Measurements from ENCODE around the gene TCAP.

Gene TCAP, protein sequence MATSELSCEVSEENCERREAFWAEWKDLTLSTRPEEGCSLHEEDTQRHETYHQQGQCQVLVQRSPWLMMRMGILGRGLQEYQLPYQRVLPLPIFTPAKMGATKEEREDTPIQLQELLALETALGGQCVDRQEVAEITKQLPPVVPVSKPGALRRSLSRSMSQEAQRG

DNA sequence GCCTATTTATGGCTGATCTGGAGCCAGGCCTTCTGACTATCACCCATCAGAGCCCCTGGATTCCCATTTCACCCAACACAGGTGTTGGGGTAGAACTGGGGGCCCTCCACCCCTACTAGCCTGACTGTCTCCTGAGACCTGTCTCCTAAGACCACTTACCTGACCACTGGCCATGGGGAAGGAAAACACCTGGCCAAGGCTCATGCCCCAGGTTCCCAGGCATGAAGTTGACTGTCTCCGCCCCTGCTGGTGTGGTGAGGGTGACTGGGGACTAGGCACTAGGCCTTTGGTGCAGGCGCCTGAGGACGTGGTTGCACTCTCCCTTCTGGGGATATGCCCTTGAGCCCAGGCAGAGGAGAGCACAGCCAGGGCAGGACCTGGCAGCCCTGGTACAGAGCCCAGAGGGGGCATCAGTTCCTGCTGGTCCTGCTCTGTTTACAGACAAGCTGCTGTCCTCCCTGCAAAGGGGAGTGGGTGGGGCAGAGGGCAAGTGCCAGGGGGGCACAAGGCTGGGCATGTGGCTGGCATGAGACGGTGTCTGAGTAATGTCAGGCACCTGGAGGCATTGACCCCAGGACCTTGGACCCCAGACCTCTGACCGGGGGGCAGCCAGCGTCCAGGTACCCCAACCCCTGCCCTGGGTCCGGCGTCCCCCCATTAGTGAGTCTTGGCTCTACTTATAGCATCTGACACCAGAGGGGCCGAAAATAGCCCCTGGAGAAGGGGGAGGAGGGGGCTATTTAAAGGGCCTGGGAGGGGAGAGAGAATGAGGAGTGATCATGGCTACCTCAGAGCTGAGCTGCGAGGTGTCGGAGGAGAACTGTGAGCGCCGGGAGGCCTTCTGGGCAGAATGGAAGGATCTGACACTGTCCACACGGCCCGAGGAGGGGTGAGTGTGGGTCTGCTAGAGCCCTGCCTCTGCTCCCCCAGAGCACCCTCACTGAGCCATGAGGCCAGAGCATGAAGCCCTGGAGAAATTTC, at the start of gene TCAP:
TCAP (plus strand) TSS at position 769 of the 981 bp plus-strand sequence; CDS start at position 780, 11 bp downstream.
- DNase-seq (ENCODE audit: low spot score) = no peak
- Mint-ChIP-seq H3K9me3 (no peaks in the 10 kb centered on the region), H3K4me1 (ENCODE audit: low read depth) (peaks cover 4% of the 10 kb centered on the region), H3K36me3 (ENCODE audit: low read depth) (peaks cover 11% of the 10 kb centered on the region), H3K4me3 (no peak within 1 kb of the TSS), H3K27me3 (ENCODE audit: low read depth) (peaks cover 26% of the 10 kb centered on the region), H3K27ac (peak within 1 kb of the TSS; percentile 45)

DNA sequence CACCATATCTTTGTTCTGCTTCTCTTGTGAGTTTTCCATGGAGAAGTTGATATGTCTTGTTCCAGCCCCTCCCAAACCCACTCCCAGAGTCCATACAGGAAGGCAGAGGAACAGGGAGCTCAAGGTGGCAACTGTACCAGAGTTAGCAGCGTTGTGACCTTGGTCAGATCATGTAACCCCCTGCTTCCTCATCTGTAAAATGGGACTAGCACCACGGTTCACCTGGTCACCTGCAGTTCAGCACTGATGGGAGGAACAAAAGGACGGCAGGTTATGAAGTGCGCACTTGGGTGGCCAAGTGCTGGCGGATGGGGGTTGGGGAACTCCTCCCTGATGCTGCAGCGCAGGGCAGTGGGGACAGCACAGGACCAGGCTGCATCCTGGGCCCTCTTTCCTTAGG, 49.7 kb upstream of the TCAP start:
- Mint-ChIP-seq H3K27me3 (ENCODE audit: low read depth) (peaks cover 60% of the 10 kb centered on the region), H3K27ac (no peak overlapping the region), H3K4me3 (no peak overlapping the region), H3K4me1 (ENCODE audit: low read depth) (no peaks in the 10 kb centered on the region), H3K36me3 (ENCODE audit: low read depth) (no peaks in the 10 kb centered on the region), H3K9me3 (no peaks in the 10 kb centered on the region)
- no peak for DNase-seq (ENCODE audit: low spot score)

DNA sequence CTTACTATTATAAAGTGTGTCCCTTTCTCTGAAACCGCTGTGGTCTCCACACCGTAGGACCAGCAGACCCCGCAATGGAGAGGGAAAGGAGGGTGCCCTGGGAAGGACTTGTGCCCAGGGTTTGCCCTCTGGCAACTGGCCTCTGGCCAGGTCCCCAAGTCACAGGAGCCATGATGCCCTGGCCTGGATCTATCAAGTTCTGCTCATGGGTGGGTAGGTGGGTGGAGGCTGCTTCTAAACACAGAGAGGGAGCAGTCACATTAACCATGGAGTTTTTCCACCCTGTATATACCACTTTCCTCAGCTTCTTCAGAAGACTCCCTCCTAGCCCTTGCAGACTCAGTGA, 48.1 kb upstream of the TCAP start:
- H3K9me3 Mint-ChIP-seq = no peaks in the 10 kb centered on the region
- peaks cover 54% of the 10 kb centered on the region for H3K27me3 Mint-ChIP-seq (ENCODE audit: low read depth)
- DNase-seq (ENCODE audit: low spot score) = no peak
- no peaks in the 10 kb centered on the region for H3K36me3 Mint-ChIP-seq (ENCODE audit: low read depth)
- peak overlapping the region; percentile 15 for H3K4me3 Mint-ChIP-seq
- no peak overlapping the region for H3K27ac Mint-ChIP-seq
- peaks cover 4% of the 10 kb centered on the region for H3K4me1 Mint-ChIP-seq (ENCODE audit: low read depth)

DNA sequence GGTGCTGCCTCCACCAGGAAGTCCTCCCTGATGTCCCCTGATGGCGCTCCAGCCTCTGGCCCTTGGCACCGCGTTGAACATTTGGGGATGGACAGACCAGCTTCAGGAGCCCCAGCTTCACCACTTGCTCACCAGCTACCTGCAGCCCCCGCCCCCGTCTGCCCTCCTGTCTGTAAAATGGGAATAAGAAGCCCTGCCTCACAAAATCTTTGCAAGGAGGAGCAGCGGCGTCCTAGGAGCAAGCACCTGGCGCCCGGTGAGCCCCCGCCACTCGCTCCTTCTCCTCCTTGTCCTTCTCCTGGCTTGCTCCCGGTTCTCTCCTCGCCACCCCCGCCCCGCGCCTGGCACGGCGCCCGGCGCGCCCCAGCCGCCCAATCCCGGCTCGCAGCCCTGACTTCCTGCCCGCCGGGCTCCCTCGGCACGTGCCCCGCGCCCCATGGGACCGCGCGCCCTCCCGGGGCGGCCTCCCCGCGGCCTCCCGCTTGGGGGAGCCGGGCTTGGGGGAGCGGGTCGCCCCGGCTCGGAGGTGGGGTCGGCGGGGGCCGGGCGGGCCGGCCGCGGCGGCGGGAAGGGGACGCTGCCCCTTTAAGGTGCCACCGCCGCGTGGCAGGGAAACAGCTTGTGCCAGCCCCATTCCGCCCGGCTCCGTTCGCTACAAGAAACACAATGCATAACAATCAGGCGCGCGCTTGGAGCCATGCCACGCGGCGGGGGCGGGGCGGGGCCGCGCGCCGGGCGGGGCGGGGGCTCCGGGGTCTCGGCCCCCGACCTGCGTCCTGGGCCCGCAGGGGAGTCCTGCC, 47.5 kb upstream of the TCAP start:
- DNase-seq (ENCODE audit: low spot score) = peak; percentile 30
- Mint-ChIP-seq H3K4me1 (ENCODE audit: low read depth) (peaks cover 8% of the 10 kb centered on the region), H3K9me3 (no peaks in the 10 kb centered on the region), H3K27me3 (ENCODE audit: low read depth) (peaks cover 54% of the 10 kb centered on the region), H3K4me3 (peak overlapping the region; percentile 73), H3K36me3 (ENCODE audit: low read depth) (no peaks in the 10 kb centered on the region), H3K27ac (no peak overlapping the region)

DNA sequence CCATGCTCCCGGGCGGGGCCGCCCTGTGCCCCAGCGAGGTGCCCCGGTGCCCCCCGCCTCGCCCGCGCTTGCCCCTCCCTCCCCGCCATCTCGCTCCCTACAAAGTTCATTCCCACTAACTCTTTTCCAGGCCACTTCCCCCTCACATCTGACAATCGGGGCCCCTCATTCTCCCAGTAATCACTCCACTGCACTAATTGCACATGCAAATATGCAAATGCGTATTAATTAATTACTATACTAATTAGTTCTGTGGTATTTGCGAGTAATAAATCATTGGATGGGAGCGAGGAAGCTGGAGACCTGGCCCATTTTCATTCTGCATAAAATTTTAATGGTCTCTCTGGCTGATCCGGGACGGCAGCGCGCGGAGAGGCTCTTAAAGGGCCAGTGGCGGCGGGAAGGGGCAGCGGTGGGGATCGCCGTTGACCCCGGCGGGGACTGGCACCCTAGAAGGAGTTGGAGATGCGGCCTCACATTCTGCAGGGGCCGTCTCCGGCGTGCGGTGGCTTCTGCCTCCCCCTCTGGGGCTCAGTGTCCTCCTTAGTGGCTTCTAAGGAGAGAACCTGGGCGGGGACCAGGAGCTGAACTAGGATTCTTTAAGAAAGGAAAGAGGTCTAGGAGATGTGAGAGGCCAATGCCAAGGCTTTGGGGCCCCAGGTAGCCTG, 46.8 kb upstream of the TCAP start:
- no peak overlapping the region for H3K27ac Mint-ChIP-seq
- peaks cover 55% of the 10 kb centered on the region for H3K27me3 Mint-ChIP-seq (ENCODE audit: low read depth)

DNA sequence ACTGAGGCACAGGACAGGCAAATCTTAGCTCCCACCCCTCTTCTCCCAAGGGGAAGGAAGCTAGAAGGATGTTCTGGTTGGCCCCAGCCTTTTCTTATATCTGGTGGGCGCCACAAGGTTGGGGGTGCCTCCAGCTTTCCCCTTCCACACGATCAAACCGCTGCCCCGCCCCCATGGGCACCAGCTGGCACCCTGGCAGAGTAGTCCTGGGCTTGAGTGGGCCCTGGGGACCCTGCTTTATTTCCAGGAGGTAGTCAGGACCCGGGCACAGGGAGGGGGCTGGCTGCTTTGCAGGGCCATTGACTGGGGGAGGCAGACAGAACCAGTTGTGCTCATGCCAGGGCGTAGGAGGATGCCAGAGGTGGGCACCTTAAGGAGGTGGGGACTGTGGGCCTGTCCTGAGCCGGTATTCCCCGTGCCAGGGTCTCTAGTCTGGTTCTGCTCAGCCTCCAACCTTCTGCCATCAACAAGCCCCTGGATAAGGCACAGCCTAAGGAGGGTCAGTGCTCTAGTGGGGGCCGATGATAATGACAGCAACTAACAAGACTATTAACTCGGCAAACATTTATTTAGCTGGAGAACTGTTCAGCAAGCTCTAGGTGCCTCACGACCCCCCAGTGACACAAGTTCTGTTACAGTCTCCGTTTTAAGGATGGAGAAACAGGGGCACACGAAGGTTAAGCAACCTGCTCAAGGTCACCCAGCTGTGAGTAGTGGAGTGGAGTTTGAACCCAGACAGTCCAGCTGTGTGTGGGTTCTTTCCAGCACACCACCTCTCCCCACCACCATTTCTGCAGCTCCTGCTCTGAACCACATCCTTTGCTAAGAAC, 46.0 kb upstream of the TCAP start:
- Mint-ChIP-seq H3K27ac (no peak overlapping the region), H3K36me3 (ENCODE audit: low read depth) (no peaks in the 10 kb centered on the region), H3K4me3 (no peak overlapping the region), H3K27me3 (ENCODE audit: low read depth) (peaks cover 60% of the 10 kb centered on the region), H3K4me1 (ENCODE audit: low read depth) (peaks cover 12% of the 10 kb centered on the region), H3K9me3 (no peaks in the 10 kb centered on the region)
- no peak for DNase-seq (ENCODE audit: low spot score)

More for the DNA sequence above, 46.8 kb upstream of the TCAP start:
- no peak for DNase-seq (ENCODE audit: low spot score)
- Mint-ChIP-seq H3K4me1 (ENCODE audit: low read depth) (peaks cover 10% of the 10 kb centered on the region), H3K9me3 (no peaks in the 10 kb centered on the region), H3K36me3 (ENCODE audit: low read depth) (no peaks in the 10 kb centered on the region), H3K4me3 (peak overlapping the region; percentile 73)

DNA sequence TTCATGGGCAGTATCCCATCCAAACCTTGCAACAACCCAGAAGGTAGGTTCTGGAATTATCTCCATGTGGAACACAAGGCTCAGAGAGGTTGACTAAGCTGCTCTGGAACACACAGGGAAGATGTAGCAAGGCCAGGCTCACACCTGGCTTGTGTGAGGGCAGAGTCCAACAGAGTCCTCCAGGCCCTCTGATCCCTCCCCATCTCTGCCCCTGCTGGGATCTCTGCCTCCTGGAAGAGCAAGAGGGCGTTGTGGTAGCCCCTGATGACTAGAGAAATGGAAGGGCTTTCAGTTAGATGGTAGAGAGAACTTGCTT, 45.4 kb upstream of the TCAP start:
- no peak overlapping the region for H3K27ac Mint-ChIP-seq

DNA sequence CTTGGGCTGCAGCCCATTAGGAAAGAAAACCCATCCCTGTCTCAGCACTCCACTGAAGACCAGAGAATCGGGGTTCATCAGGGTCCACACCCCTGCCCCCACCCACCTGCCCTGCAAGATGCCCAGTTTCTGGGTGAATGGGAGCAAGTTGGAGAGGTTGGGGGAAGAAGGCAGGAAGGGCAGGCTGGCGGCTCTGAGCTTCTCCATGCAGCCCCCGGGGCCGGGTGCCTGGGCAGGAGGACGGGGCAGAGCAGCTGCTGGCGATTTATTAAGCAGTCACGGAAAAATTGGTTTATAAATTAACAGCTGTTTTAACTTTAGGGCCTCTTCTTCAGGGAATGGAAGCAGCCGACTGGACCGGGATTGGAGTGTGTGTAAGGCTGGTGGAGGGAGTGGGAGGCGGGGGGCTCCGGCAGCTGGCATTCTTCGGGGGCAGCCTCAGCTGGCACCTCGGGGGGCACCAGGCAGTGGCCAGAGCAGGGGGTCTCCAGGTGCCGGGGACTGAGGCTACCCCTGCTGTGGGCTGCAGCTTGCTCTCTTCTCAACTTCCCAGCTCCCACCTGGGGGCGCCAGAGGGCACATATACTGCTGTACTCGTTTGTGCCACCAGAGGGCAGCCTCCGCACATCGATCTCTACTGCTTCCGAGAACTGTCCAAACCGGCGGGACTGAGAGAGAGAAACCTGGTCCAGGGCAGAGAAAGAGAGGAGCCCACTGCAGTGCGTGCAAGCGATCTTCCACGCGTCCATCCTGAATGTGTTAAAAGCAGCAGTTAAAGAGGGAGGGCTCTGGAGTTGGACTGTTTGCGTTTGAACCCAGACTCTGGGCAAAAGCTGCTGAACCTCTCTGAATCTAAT, 43.4 kb upstream of the TCAP start:
- H3K36me3 Mint-ChIP-seq (ENCODE audit: low read depth) = no peaks in the 10 kb centered on the region
- peaks cover 12% of the 10 kb centered on the region for H3K4me1 Mint-ChIP-seq (ENCODE audit: low read depth)
- DNase-seq (ENCODE audit: low spot score) = peak; percentile 83
- peak overlapping the region; percentile 46 for H3K27ac Mint-ChIP-seq
- H3K4me3 Mint-ChIP-seq = peak overlapping the region; percentile 77
- peaks cover 60% of the 10 kb centered on the region for H3K27me3 Mint-ChIP-seq (ENCODE audit: low read depth)
- no peaks in the 10 kb centered on the region for H3K9me3 Mint-ChIP-seq

More for the DNA sequence above, 45.4 kb upstream of the TCAP start:
- no peaks in the 10 kb centered on the region for H3K36me3 Mint-ChIP-seq (ENCODE audit: low read depth)
- H3K9me3 Mint-ChIP-seq = no peaks in the 10 kb centered on the region
- peaks cover 59% of the 10 kb centered on the region for H3K27me3 Mint-ChIP-seq (ENCODE audit: low read depth)
- H3K4me1 Mint-ChIP-seq (ENCODE audit: low read depth) = peaks cover 12% of the 10 kb centered on the region
- DNase-seq (ENCODE audit: low spot score) = no peak
- H3K4me3 Mint-ChIP-seq = no peak overlapping the region

DNA sequence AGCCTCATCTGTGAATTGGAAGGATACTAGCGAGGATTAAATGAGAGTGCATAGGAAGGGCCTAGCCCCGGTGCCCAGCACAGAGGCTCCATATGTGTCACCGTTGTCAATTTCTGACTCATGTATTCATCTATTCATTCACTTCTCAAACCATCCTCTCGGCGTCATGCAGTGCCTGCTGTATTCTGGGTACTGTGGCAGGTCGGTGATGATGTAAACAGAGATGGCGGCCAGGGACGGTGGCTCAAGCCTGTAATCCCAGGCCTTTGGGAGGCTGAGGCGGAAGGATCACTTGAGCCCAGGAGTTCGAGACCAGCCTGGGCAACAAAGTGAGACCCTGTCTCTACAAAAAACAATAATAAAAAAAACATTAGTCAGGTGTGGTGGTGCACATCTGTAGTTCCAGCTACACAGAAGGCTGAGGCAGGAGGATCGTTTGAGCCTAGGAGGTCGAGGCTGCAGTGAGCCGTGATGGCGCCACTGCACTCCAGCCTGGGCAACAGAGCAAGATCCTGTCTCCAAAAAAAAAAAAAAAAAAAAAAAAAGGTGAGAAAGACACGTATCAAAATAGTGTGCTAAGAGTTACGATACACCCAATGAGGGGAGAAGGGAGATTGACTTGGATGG, 42.7 kb upstream of the TCAP start:
- peak; percentile 40 for DNase-seq (ENCODE audit: low spot score)
- H3K4me1 Mint-ChIP-seq (ENCODE audit: low read depth) = peaks cover 12% of the 10 kb centered on the region
- peak overlapping the region; percentile 46 for H3K27ac Mint-ChIP-seq
- H3K27me3 Mint-ChIP-seq (ENCODE audit: low read depth) = peaks cover 55% of the 10 kb centered on the region
- H3K9me3 Mint-ChIP-seq = no peaks in the 10 kb centered on the region
- H3K4me3 Mint-ChIP-seq = peak overlapping the region; percentile 77
- H3K36me3 Mint-ChIP-seq (ENCODE audit: low read depth) = no peaks in the 10 kb centered on the region

DNA sequence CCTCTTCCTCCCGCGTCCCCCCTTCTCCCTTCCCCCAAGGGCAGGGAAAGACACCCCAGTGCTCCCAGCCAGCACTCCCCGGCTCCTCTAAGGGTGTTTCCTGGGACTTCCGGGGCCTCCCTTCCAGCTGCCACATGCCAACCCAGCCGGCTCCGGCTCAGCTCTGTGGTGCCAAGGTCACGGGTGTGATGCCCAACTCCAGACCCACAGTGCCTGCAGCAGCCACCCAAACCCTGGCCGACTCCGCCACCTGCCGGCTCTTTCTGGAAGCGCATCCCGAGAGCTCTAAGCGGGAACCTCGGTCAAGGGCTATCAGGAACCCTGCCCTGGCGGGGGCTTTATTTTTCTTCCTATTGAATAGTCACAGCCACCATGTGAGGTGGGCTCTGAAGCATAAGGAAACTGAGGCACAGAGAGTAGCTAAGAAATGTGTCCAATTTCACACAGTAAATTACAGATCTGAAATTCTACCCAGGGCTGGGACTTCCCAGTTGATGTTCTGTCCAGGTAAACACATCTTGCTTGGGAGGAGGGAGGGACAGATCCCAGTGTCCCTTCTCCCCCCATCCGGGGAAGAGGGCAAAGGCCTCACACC, 41.7 kb upstream of the TCAP start:
- DNase-seq (ENCODE audit: low spot score) = peak; percentile 76
- H3K36me3 Mint-ChIP-seq (ENCODE audit: low read depth) = no peaks in the 10 kb centered on the region
- H3K9me3 Mint-ChIP-seq = no peaks in the 10 kb centered on the region
- H3K27ac Mint-ChIP-seq = no peak overlapping the region
- H3K4me1 Mint-ChIP-seq (ENCODE audit: low read depth) = peaks cover 12% of the 10 kb centered on the region
- H3K4me3 Mint-ChIP-seq = no peak overlapping the region
- peaks cover 59% of the 10 kb centered on the region for H3K27me3 Mint-ChIP-seq (ENCODE audit: low read depth)

DNA sequence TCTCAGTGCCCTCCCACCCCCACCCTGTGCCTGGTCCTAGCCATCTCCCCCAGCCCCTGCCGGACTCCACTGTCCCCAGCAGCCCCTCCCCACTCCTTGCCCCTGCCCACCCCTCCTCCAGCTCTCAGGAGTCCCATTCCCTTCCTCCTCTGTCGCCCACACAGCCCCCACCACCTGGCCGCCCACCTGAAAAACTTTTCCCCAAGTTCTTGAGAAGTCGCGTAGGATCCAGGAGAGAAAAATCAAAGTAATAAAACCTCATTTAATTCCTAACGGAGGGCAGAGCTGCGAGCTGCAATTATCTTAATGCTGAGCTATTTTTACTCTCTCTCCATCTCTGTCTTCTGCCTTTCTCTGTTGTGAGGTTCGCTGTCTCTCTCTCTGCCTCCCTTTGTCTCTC, 40.8 kb upstream of the TCAP start:
- H3K4me1 Mint-ChIP-seq (ENCODE audit: low read depth) = peaks cover 12% of the 10 kb centered on the region
- H3K9me3 Mint-ChIP-seq = no peaks in the 10 kb centered on the region
- no peak for DNase-seq (ENCODE audit: low spot score)
- H3K36me3 Mint-ChIP-seq (ENCODE audit: low read depth) = no peaks in the 10 kb centered on the region
- peaks cover 59% of the 10 kb centered on the region for H3K27me3 Mint-ChIP-seq (ENCODE audit: low read depth)
- H3K27ac Mint-ChIP-seq = no peak overlapping the region
- no peak overlapping the region for H3K4me3 Mint-ChIP-seq

Measured in T-helper 2 cell treated with Interferon-gamma antibody and Interleukin-4, amounts not matched to agents 5 μg/mL and 100 μg/mL, for 36 hours (primary cell).